NCI-H510A (cell line): ENCODE results near the gene GARRE1.
A peak's percentile ranks its signal among the peaks of the same experiment; 100 is the strongest.
"Not testable (repeated sequence)": the region's sequence is repeated elsewhere in the genome, so short reads cannot be mapped to it uniquely, and the experiment has no call there.

Experiments
- DNase-seq: peaks from one replicate; lab custom pipeline; 2025; lab: John Stamatoyannopoulos, UW

Gene GARRE1

DNA sequence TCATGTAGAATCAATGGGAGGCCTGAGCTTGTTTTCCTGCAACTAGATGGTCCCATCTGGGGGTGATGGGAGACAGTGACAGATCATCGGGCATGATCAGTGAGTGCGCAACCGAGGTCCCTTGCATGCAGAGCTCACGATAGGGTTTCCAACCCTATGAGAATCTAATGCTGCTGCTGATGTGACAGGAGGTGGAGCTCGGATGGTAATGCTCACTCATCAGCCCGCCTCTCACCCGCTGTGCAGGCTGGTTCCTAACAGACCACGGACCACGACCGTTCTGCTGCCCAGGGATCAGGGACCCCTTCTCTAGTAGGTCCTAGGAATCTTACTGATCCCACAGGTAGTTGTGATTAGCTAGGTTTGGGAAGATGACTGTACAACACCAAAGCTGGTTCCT lies 23.5 kb upstream of the GARRE1 start:
- no peak for DNase-seq

- DNase-seq: no peak
Measured at GRCh38 chr19:34231439-34231838, 22.9 kb upstream of the GARRE1 start.

- no peak for DNase-seq
Measured at GRCh38 chr19:34232566-34233481, 21.5 kb upstream of the GARRE1 start.

DNA sequence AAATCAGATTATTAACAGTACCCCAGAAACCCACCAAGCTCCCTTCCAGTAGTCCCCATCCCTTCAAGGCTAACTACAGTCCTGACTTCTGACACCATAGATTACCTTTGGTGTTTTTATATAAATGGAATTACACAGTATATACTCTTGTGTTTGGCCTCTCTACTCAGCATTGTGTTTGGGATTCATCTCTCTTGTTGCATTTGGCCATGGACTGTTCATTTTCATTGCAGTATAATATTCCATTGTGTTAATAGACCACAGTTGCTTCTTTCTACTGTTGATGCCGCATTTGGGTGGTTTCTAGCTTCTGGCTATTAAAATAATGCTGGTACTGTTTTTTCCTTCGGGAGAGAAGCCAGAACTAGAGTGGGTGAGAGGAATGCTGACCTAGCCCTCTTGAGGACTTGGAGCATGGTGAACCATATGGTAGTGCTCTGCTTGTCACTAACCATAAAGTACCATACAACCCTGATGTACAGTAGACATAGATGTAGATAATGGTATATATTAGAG lies 18.9 kb upstream of the GARRE1 start:
- DNase-seq: no peak

- DNase-seq: no peak
Measured at GRCh38 chr19:34236035-34236987, 18.0 kb upstream of the GARRE1 start.

DNA sequence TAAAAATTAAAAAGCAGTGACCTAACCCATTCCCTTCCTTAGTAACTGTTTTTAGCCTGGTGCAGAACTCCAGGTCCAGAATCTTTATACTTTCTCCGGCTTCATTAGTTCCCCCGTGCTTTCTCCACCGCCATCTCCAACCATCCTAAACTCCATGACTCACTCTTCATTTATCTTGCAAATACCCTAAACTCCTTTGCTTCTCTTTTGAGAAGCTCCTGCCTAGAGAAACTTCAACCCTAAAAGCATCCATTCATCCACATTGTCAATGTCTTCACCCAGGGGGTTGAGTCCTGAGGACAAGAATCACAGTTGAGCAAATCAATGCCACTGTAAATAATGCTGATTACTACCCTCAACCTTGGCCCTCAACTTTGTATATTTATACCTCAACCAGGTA lies 17.1 kb upstream of the GARRE1 start:
- no peak for DNase-seq

DNA sequence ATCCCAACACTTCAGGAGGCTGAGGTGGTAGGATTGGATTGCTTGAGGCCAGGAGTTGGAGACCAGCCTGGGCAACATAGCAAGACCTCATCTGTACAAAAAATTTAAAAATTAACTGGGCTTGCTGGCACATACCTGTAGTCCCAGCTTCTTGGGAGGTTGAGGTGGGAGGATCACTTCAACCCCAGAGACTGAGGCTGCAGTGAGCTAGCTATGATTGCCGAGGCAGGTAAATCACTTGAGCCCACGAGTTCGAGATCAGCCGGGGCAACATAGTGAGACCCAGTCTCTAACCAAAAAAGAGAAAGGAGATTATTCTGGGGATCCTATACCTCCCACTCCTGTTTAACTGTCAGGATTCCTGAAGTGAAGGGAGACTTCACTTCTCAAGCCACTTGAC lies 16.4 kb upstream of the GARRE1 start:
- no peak for DNase-seq

- DNase-seq: peak; percentile 95
Measured at GRCh38 chr19:34241513-34242337, 12.6 kb upstream of the GARRE1 start.

DNA sequence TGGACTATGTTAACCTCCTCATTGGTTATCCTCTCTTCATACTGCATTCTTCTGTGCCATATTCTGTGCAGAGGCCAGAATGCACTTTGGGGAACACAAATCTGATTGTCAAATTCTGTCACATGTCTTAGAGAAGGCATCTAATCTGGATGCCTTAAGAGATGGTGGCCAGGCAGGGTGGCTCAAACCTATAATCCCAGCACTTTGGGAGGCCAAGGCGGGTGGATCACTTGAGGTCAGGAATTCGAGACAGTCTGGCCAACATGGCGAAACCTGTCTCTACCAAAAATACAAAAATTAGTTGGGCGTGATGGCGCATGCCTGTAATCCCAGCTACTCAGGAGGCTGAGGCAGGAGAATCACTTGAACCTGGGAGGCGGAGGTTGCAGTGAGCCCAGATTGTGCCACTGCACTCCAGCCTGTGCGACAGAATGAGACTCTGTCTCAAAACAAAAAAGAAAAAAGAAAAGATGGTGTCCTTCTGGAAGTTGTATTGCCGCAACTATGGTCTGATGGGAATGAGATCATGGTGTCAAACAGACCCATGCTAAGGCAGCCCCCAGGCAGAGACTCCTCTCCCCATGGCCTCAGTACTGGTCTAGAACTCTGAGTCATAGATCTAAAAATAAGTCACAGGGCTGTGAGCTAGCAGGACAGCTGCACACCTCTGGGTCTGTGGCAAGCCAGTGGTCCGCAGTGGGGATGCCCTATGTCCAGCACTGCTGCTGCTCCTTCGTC lies 11.0 kb upstream of the GARRE1 start:
- not testable (repeated sequence) for DNase-seq

DNA sequence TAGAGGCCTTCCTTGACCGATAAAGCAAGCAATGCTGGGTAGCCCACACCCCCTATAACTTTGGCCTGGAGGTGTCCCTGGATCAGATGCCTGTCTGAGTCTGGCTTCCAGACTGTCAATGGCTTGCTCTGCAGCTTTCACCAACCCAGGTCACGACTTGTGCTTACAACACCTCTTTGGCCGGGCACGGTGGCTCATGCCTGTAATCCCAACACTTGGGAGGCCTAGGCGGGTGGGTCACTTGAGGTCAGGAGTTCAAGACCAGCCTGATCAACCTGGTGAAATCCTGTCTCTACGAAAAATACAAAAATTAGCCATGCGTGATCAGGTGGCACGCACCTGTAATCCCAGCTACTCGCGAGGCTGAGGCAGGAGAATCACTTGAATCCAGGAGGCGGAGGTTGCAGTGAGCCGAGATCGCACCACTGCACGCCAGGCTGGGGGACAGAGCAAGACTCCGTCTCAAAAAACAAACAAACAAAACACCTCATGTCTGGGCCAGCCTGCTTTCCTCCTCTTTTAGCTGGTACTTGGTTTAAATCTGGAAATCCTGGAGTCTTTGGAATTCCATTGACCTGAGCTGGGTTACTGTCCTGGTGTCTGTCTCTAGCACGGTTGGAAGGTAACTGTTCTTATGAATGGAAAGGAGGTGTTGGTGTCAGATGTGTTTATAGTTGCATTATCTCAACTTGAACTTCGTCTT lies 10.3 kb upstream of the GARRE1 start:
- no peak for DNase-seq

- peak; percentile 61 for DNase-seq
Measured at GRCh38 chr19:34244611-34245299, 9.6 kb upstream of the GARRE1 start.

DNA sequence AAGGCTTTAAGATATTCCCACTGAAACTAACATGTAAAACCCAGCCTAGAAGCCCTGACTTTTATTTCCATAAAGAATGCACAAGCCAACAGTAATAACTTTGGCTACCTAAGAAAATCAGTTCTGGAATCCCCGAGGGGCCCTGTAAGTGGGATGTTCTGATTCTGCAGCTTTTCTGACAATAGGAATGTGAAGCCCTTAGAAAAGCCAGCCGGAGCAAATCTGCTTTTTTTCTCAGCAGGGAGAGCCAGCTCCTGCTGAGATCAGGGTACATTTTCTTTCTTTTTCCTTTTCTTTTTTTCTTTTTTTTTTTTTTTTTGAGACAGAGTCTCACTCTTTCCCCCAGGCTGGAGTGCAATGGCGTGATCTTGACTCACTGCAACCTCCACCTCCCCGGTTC lies 8.0 kb upstream of the GARRE1 start:
- no peak for DNase-seq

DNA sequence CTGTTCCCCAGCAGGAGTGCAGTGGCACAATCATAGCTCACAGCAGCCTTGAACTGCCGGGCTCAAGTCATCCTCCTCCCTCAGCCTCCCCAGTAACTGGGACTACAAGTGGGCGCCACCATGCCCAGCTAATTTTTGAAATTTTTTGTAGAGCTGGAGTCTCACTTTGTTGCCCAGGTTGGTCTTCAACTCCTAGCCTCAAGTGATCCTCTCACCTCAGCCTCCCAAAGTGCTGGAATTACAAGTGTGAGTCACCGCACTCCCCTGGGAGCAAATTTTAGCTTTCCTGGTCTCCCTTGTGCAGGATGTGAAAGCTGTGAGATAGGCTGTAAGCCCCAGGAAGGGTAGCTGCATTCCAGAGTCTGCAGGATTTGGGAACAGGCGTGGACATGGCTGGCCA lies 5.4 kb upstream of the GARRE1 start:
- no peak for DNase-seq

DNA sequence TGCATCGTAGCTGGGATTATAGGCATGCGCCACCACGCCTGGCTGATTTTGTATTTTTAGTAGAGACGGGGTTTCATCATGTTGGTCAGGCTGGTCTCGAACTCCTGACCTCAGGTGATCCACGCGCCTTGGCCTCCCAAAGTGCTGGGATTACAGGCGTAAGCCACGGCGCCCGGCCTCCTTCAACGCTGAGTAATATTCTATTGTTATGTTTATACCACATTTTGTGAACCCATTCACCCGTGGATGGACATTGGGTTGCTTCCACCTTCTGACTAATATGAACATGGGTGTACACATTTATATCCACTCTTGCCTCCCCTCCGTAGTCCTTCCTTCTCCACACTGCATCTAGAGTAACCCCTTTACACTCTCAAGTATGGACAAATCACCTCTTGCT lies 1.2 kb upstream of the GARRE1 start:
- DNase-seq: not testable (repeated sequence)

DNA sequence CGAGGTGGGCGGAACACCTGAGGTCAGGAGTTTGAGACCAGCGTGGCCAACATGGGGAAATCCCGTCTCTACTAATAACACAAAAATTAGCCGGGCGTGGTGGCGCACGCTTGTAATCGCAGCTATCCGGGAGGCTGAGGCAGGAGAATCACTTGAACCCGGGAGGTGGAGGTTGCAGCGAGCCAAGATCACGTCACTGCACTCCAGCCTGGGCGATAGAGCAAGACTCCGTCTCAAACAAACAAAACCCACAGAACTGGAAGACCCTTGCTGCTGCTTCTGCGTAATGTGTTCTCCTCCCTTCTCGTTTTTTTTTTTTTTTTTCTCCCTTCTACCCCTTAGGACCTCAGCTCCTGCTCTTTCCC lies 691 bp upstream of the GARRE1 start:
- DNase-seq: not testable (repeated sequence)

GRCh38 chr19:34254698-34255432 lies 511 bp downstream of the GARRE1 start:
- DNase-seq: peak; percentile 56

DNA sequence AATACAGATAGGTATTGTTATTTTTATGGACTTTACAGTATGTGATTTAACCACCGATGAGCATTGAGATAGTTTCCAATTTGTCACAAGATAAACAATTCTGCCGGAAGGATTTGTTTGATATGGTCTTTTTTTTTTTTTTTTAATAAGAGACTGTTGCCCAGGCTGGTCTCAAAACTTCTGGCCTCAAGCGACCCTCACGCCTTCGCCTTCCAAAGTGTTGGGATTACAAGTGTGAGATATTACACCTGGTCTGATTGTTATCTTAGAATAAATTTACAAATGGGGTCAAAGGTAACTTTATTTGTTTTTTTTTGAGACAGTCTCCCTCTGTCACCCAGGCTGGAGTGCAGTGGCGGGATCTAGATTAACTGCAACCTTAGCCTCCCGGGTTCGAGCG lies 1.2 kb downstream of the GARRE1 start:
- DNase-seq: no peak

GRCh38 chr19:34256835-34257558 lies 2.6 kb downstream of the GARRE1 start:
- no peak for DNase-seq
